Measurements from ENCODE around the gene APH1A. TPM values are rescaled to one million over a fixed set of nuclear protein-coding genes. Genes with fewer than 3 reads are reported as not detected.

APH1A gene
- total and polyA plus RNA-seq, 2 of the 13 experiments (the other 11 are each of a cell fraction or from before 2014, with no cell fraction given) = 114 to 130 TPM

- TF ChIP-seq ZNF281 (CRISPR knock-in tag; IDR thresholded peaks at IDR 0.05; ENCODE audit: borderline replicate concordance) (peak; percentile 93), NCOR1 (IDR thresholded peaks at IDR 0.05; ENCODE audit: borderline replicate concordance, low read length) (no peak), YEATS4 (CRISPR knock-in tag; IDR thresholded peaks at IDR 0.05; ENCODE audit: borderline replicate concordance) (0 out of 2 replicates have a peak, but pooled peaks have one; percentile 15)
These were observed 12.1 kb downstream of the APH1A start (continued) for GRCh38 chr1:150256554-150257341.

- Histone ChIP-seq H4K20me1 (ENCODE audit: insufficient read depth, low read length) (no peaks in the 10 kb centered on the region), H3K36me3 (replicated peaks in 1 of 2; ENCODE audit: control insufficient read depth in 1 of 2, insufficient read depth in 2 of 2, low read length in 2 of 2) (no peaks in the 10 kb centered on the region), H3K79me2 (ENCODE audit: insufficient read depth, low read length) (no peaks in the 10 kb centered on the region), H2AFZ (ENCODE audit: low read length) (peak overlapping the region; percentile 91), H3K27ac (ENCODE audit: extremely low read length, insufficient read depth, low read length) (peak overlapping the region; percentile 73), H3K4me3 (replicated peaks in 1 of 3; ENCODE audit: insufficient read depth in 1 of 3, low read depth in 2 of 3, low read length in 3 of 3) (peak overlapping the region; percentile 68 to 79 (median 78)), H3K4me2 (ENCODE audit: low read depth, low read length) (peak overlapping the region; percentile 98), H3K9me3 (ENCODE audit: low read length) (no peaks in the 10 kb centered on the region), H3K9ac (ENCODE audit: insufficient read depth, low read depth, low read length) (peak overlapping the region; percentile 75), H3K4me1 (ENCODE audit: insufficient read depth, low read length) (peaks cover 52% of the 10 kb centered on the region), H3K27me3 (ENCODE audit: control insufficient read depth in 1 of 2, insufficient read depth in 2 of 2, low read length in 2 of 2) (no peaks in the 10 kb centered on the region; a peak in 1 of 5 replicates)
- intact Hi-C loops (cut with micrococcal nuclease; ENCODE audit: unreplicated experiment) = loop anchor here (1.0 to 10.0 kb wide), 2 partner anchors 65 to 299 kb away; partner anchors contain the start of gene PRPF3
- FAIRE-seq (no peak), ATAC-seq (no peak), DNase-seq (ENCODE audit: low spot score) (no peak)
- BruUV-seq (replicated peaks) = no TSS peak
- POLR2A ChIA-PET = interaction anchor here (0.7 to 5.0 kb wide), 9 partner anchors 13 to 276 kb away, joined by 3 to 32 read pairs (median 8); partner anchors contain the start of genes APH1A, FALEC, PRPF3 and RPRD2
- WGBS (ENCODE audit: low lambda C conversion rate) = 2% methylated on average over 1 of the region's 1 CpG
- in situ Hi-C loops (cut with HindIII; ENCODE audit: extremely low pct_ligation_motif_present, low pct_unique_long_range_greater_than_20kb) = loop anchor here (5.0 to 10.0 kb wide), 3 partner anchors 41 to 279 kb away; no protein-coding TSS in a partner anchor
- CTCF ChIA-PET (ENCODE audit: low intra/inter-chr PET ratio, low total read pairs) = interaction anchor here (1.1 to 2.6 kb wide), 4 partner anchors 22 to 174 kb away, joined by 3 to 45 read pairs (median 6); no protein-coding TSS in a partner anchor
- TF ChIP-seq SRSF9 (IDR thresholded peaks at IDR 0.05; ENCODE audit: borderline replicate concordance, insufficient read depth, low read depth, low read length, poor library complexity, severe bottlenecking) = no peak
- no peak for TF ChIP-seq SP5 (CRISPR knock-in tag; IDR thresholded peaks at IDR 0.05; ENCODE audit: borderline replicate concordance, low read depth)
- TF ChIP-seq CAMTA2 (CRISPR knock-in tag; IDR thresholded peaks at IDR 0.05; ENCODE audit: borderline replicate concordance) = no peak
- no peak for TF ChIP-seq NBN (conservative IDR thresholded peaks at IDR 0.05)
- no peak for TF ChIP-seq AKAP8 (CRISPR knock-in tag; IDR thresholded peaks at IDR 0.05)
- TF ChIP-seq ZNF296 (CRISPR knock-in tag; conservative IDR thresholded peaks at IDR 0.05) = no peak
- TF ChIP-seq ELK4 (CRISPR knock-in tag; IDR thresholded peaks at IDR 0.05; ENCODE audit: borderline replicate concordance) = no peak
- TF ChIP-seq ZNF34 (CRISPR knock-in tag; IDR thresholded peaks at IDR 0.05; ENCODE audit: borderline replicate concordance) = no peak
- TF ChIP-seq SIX1 (CRISPR knock-in tag; IDR thresholded peaks at IDR 0.05; ENCODE audit: borderline replicate concordance) = 0 out of 2 replicates have a peak, but pooled peaks have one; percentile 12
- no peak for TF ChIP-seq HNRNPUL1 (IDR thresholded peaks at IDR 0.05; ENCODE audit: low read depth, low read length)
- TF ChIP-seq GABPA (IDR thresholded peaks at IDR 0.05; ENCODE audit: low read depth, low read length) = no peak
- TF ChIP-seq GABPA (CRISPR knock-in tag; IDR thresholded peaks at IDR 0.05; ENCODE audit: low read depth) = peak; percentile 5; the same call in 1 of the 2 replicates
- TF ChIP-seq ZNF543 (CRISPR knock-in tag; IDR thresholded peaks at IDR 0.05) = no peak
- no peak for TF ChIP-seq U2AF2 (IDR thresholded peaks at IDR 0.05; ENCODE audit: low read depth, low read length)
- TF ChIP-seq PREB (CRISPR knock-in tag; IDR thresholded peaks at IDR 0.05) = no peak
These were observed 12.6 kb downstream of the APH1A start for GRCh38 chr1:150256198-150256553.

All from HepG2 (cell line).